DOHH2 (cell line): Measurements from ENCODE around the gene UBR1.

Experiments used
- H3F3A ChIP-seq: fragments of 200-600 bp; sonication (generic), shearing (Covaris generic); 2 replicates; pipeline ENCODE4 v1.6.0; 2016; ENCODE audit warnings: antibody characterized with exemption, mild to moderate bottlenecking; ENCODE audit not compliant: control insufficient read depth, insufficient read depth
- H3K27ac ChIP-seq: fragments of 200-600 bp; sonication (generic); 2 replicates; pipeline ENCODE4 v1.5.1; 2014; ENCODE audit warnings: low read depth, mild to moderate bottlenecking, low read length, moderate library complexity
- H3K27me3 ChIP-seq: fragments of 200-600 bp; sonication (generic); 2 replicates; pipeline ENCODE4 v1.6.1; 2014; ENCODE audit warnings: mild to moderate bottlenecking, low read length, mixed read lengths; ENCODE audit not compliant: control insufficient read depth
- H3K36me3 ChIP-seq: fragments of 200-600 bp; sonication (generic); 2 replicates; pipeline ENCODE4 v1.6.1; 2014; ENCODE audit warnings: mild to moderate bottlenecking, low read length, moderate library complexity, mixed read lengths; ENCODE audit not compliant: control insufficient read depth
- H3K4me1 ChIP-seq: fragments of 200-600 bp; sonication (generic); 2 replicates; pipeline ENCODE4 v1.6.1; 2014; ENCODE audit warnings: mild to moderate bottlenecking, low read length, mixed read lengths; ENCODE audit not compliant: control insufficient read depth
- H3K4me2 ChIP-seq: fragments of 200-600 bp; sonication (generic); 2 replicates; pipeline ENCODE4 v1.6.0; 2014; ENCODE audit warnings: mild to moderate bottlenecking, low read length, moderate library complexity
- H3K4me3 ChIP-seq: fragments of 200-600 bp; sonication (generic); 2 replicates; pipeline ENCODE4 v1.5.1; 2014; ENCODE audit warnings: mild to moderate bottlenecking, low read length, mixed read lengths
- H3K79me2 ChIP-seq: fragments of 200-600 bp; sonication (generic); 2 replicates; pipeline ENCODE4 v1.6.1; 2014; ENCODE audit warnings: mild to moderate bottlenecking, low read length, mixed read lengths; ENCODE audit not compliant: control insufficient read depth
- H3K9me2 ChIP-seq: fragments of 200-600 bp; sonication (generic); replicated peaks from 2 replicates; pipeline ENCODE4 v1.6.1; 2014; ENCODE audit warnings: mild to moderate bottlenecking, low read length, mixed read lengths; ENCODE audit not compliant: control insufficient read depth
- H3K9me3 ChIP-seq: fragments of 200-600 bp; sonication (generic); 2 replicates; pipeline ENCODE4 v1.6.1; 2014; ENCODE audit warnings: antibody characterized with exemption, low read length, mixed read lengths; ENCODE audit not compliant: control insufficient read depth, insufficient read depth
- H4K20me1 ChIP-seq: fragments of 200-600 bp; sonication (generic); 2 replicates; pipeline ENCODE4 v1.6.0; 2014; ENCODE audit warnings: low read depth, mild to moderate bottlenecking, antibody characterized with exemption, low read length, moderate library complexity; ENCODE audit not compliant: control insufficient read depth, insufficient read depth
- EZH2phosphoT487 ChIP-seq: fragments of 200-600 bp; sonication (generic); IDR thresholded peaks from 2 replicates; pipeline ENCODE4 v1.6.1; 2017; ENCODE audit warnings: borderline replicate concordance, mild to moderate bottlenecking, antibody characterized with exemption, low read length, moderate library complexity, mixed read lengths
- TF ChIP-seq, protein P1 (sequence below): fragments of 200-600 bp; sonication (generic); IDR thresholded peaks from one replicate; pipeline ENCODE4 v1.5.1; 2014; ENCODE audit warnings: antibody characterized with exemption, mild to moderate bottlenecking, low read depth, low read length; ENCODE audit not compliant: poor library complexity, severe bottlenecking

UBR1 gene

DNA sequence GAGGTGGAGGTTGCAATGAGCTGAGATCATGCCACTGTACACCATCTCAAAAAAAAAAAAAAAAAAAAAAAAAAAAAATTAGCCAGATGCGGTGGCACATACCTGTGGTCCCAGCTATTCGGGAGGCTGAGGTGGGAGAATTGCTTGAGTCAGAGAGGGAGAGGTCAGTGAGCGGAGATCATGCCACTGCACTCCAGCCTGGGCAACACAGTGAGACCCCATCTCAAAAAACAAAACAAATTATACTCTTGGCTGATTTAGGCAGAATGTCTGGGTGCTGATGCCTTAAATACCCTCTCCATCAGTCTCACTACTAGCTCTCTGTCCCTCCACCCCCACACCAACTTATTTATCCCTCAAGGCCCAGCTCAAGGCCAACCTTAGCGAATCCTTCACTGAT lies 14.0 kb downstream of the UBR1 start:
- H4K20me1 ChIP-seq: no peaks in the 10 kb centered on the region
- no peak overlapping the region for H3K27ac ChIP-seq
- no peak overlapping the region for H3K4me2 ChIP-seq
- H3K4me1 ChIP-seq: peaks cover 21% of the 10 kb centered on the region
- H3F3A ChIP-seq: no peaks in the 10 kb centered on the region
- no peak for TF ChIP-seq EZH2phosphoT487
- no peak overlapping the region for H3K4me3 ChIP-seq
- no peaks in the 10 kb centered on the region for H3K9me3 ChIP-seq
- no peaks in the 10 kb centered on the region for H3K27me3 ChIP-seq
- peaks cover 85% of the 10 kb centered on the region for H3K79me2 ChIP-seq
- H3K36me3 ChIP-seq: peaks cover 24% of the 10 kb centered on the region
- no peaks in the 10 kb centered on the region for H3K9me2 ChIP-seq

DNA sequence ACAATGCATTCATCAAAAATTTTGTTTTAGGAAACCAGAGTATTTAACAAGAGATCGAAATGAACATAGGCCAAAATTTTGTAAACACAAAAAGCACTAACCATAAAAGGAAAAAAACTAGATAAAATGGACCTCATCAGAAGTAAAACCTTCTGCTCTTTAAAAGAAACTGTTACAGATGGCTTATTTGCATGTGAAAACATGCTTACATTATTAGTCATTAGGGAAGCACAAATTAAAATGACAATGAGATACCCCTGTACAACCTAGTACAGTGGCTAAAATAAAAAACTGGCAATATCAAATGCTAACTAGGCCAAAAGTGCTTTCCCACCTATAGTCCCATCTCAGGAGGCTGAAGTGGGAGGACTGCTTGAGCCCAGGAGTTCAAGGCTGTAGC lies 19.3 kb downstream of the UBR1 start:
- Histone ChIP-seq H3K4me2 (no peak overlapping the region), H4K20me1 (no peaks in the 10 kb centered on the region), H3K4me1 (peaks cover 15% of the 10 kb centered on the region), H3K4me3 (no peak overlapping the region), H3K79me2 (peaks cover 52% of the 10 kb centered on the region), H3K27me3 (no peaks in the 10 kb centered on the region), H3K9me2 (no peaks in the 10 kb centered on the region), H3F3A (no peaks in the 10 kb centered on the region), H3K27ac (no peak overlapping the region), H3K9me3 (no peaks in the 10 kb centered on the region), H3K36me3 (peaks cover 34% of the 10 kb centered on the region)
- TF ChIP-seq, protein P1, sequence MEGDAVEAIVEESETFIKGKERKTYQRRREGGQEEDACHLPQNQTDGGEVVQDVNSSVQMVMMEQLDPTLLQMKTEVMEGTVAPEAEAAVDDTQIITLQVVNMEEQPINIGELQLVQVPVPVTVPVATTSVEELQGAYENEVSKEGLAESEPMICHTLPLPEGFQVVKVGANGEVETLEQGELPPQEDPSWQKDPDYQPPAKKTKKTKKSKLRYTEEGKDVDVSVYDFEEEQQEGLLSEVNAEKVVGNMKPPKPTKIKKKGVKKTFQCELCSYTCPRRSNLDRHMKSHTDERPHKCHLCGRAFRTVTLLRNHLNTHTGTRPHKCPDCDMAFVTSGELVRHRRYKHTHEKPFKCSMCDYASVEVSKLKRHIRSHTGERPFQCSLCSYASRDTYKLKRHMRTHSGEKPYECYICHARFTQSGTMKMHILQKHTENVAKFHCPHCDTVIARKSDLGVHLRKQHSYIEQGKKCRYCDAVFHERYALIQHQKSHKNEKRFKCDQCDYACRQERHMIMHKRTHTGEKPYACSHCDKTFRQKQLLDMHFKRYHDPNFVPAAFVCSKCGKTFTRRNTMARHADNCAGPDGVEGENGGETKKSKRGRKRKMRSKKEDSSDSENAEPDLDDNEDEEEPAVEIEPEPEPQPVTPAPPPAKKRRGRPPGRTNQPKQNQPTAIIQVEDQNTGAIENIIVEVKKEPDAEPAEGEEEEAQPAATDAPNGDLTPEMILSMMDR: no peak
- no peak for TF ChIP-seq EZH2phosphoT487

DNA sequence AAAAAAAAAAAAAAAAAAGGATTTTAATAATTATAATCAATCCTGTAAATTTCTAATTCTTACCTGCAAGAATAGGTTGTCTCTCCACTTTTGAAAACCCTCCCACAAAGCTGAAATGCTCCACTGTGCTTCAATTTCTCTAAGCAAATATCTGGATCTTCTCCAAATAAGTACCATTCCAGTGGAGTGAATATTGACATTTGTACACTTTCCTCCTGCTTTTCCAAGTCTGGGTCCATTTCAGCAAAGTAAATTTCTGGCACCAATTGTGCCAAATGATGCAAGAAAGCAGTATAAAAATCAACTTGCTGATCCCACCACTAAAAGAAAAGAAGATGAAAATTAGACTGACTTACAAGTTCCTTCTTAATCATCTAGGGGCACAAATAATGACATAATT lies 19.9 kb downstream of the UBR1 start:
- Histone ChIP-seq H4K20me1 (no peaks in the 10 kb centered on the region), H3K4me3 (no peak overlapping the region), H3F3A (no peaks in the 10 kb centered on the region), H3K27ac (no peak overlapping the region), H3K9me3 (no peaks in the 10 kb centered on the region), H3K79me2 (peaks cover 46% of the 10 kb centered on the region), H3K27me3 (no peaks in the 10 kb centered on the region), H3K36me3 (peaks cover 37% of the 10 kb centered on the region), H3K9me2 (no peaks in the 10 kb centered on the region), H3K4me2 (no peak overlapping the region), H3K4me1 (peaks cover 11% of the 10 kb centered on the region)
- TF ChIP-seq EZH2phosphoT487: no peak
- TF ChIP-seq, protein P1: no peak

DNA sequence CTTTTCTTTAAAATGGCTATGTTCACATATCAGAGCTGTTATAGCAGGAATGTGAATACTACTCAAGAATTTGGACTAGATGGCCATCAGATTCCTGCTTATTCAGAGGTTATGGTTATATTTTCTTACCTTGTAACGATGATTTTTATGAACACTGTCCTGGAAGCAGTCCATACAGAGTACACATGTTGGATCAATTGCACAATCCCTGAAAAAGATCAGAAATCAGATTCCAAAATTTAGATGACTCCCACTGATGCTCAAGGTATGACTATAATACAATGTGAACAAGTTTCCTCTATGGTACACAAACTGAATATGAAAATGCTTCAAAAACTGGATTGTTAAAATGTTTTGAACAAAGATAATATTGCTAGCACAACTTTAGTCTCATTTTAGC lies 23.3 kb downstream of the UBR1 start:
- Histone ChIP-seq H3K36me3 (peaks cover 59% of the 10 kb centered on the region), H3K4me1 (no peaks in the 10 kb centered on the region), H3K9me3 (no peaks in the 10 kb centered on the region), H3K4me2 (no peak overlapping the region), H3F3A (no peaks in the 10 kb centered on the region), H3K4me3 (no peak overlapping the region), H4K20me1 (no peaks in the 10 kb centered on the region), H3K27me3 (no peaks in the 10 kb centered on the region), H3K27ac (no peak overlapping the region), H3K79me2 (peaks cover 29% of the 10 kb centered on the region), H3K9me2 (no peaks in the 10 kb centered on the region)
- TF ChIP-seq, protein P1: no peak
- no peak for TF ChIP-seq EZH2phosphoT487
